ENCODE data around the gene PEPD. TPM values are rescaled to one million over a fixed set of nuclear protein-coding genes. Genes with fewer than 3 reads are reported as not detected.

PEPD gene
- total RNA-seq, 1 experiment from 2014 or later: 40.5 TPM

GRCh38 chr19:33501693-33502356, 19.8 kb downstream of the PEPD start:
- POLR2A ChIA-PET: interaction anchor here (0.5 kb wide), 1 partner anchor 125 kb away, joined by 3 read pairs; no protein-coding TSS in a partner anchor
- no peak for ATAC-seq
- no peak for DNase-seq (ENCODE audit: low read depth, low spot score)
- Histone ChIP-seq H3K4me1 (ENCODE audit: control insufficient read depth in 1 of 2, insufficient read depth in 2 of 2, low read length in 2 of 2) (no peaks in the 10 kb centered on the region), H2AFZ (ENCODE audit: low read depth, low read length, poor library complexity, severe bottlenecking) (no peak overlapping the region), H3K9ac (ENCODE audit: low read length) (no peak overlapping the region), H3K4me2 (ENCODE audit: low read length) (no peak overlapping the region), H3K79me2 (ENCODE audit: insufficient read depth, low read length) (no peaks in the 10 kb centered on the region), H3K27me3 (ENCODE audit: insufficient read depth, low read length) (no peaks in the 10 kb centered on the region), H3K27ac (ENCODE audit: low read depth, low read length) (no peak overlapping the region), H3K4me3 (replicated peaks in 1 of 2; ENCODE audit: low read depth in 1 of 2, low read length in 2 of 2) (no peak overlapping the region), H3K9me3 (ENCODE audit: control insufficient read depth in 1 of 2, insufficient read depth in 1 of 2, low read depth in 1 of 2, low read length in 2 of 2) (no peaks in the 10 kb centered on the region), H4K20me1 (ENCODE audit: insufficient read depth) (no peaks in the 10 kb centered on the region), H3K9me2 (ENCODE audit: insufficient read depth) (no peaks in the 10 kb centered on the region), H3K36me3 (ENCODE audit: control insufficient read depth in 1 of 2, insufficient read depth in 2 of 2, low read length in 2 of 2) (no peaks in the 10 kb centered on the region)
- RAD21 ChIA-PET (ENCODE audit: low non-redundant PET in 1 of 2, low total read pairs in 2 of 2, uncharacterized antibody in 2 of 2, unreplicated experiment in 2 of 2): no interaction called here
- TF ChIP-seq RAD21 (IDR thresholded peaks at IDR 0.05; ENCODE audit: low read depth): no peak
- no TSS peak for BruUV-seq (replicated peaks)
- CTCF ChIA-PET: no interaction called here
- intact Hi-C loops (cut with micrococcal nuclease): no loop called here

GRCh38 chr19:33500991-33501390, 20.6 kb downstream of the PEPD start:
- H3K79me2 ChIP-seq (ENCODE audit: insufficient read depth, low read length): no peaks in the 10 kb centered on the region
- no peaks in the 10 kb centered on the region for H3K27me3 ChIP-seq (ENCODE audit: insufficient read depth, low read length)
- H3K9ac ChIP-seq (ENCODE audit: low read length): no peak overlapping the region
- ChIA-PET CTCF (no interaction called here), POLR2A (no interaction called here), RAD21 (ENCODE audit: low non-redundant PET in 1 of 2, low total read pairs in 2 of 2, uncharacterized antibody in 2 of 2, unreplicated experiment in 2 of 2) (no interaction called here)
- no peak overlapping the region for H3K4me2 ChIP-seq (ENCODE audit: low read length)
- no TSS peak for BruUV-seq (replicated peaks)
- no peaks in the 10 kb centered on the region for H3K9me3 ChIP-seq (ENCODE audit: control insufficient read depth in 1 of 2, insufficient read depth in 1 of 2, low read depth in 1 of 2, low read length in 2 of 2)
- no peaks in the 10 kb centered on the region for H4K20me1 ChIP-seq (ENCODE audit: insufficient read depth)
- DNase-seq (ENCODE audit: low read depth, low spot score) (no peak), ATAC-seq (no peak)
- H3K4me1 ChIP-seq (ENCODE audit: control insufficient read depth in 1 of 2, insufficient read depth in 2 of 2, low read length in 2 of 2): no peaks in the 10 kb centered on the region
- no peak overlapping the region for H3K4me3 ChIP-seq (replicated peaks in 1 of 2; ENCODE audit: low read depth in 1 of 2, low read length in 2 of 2)
- H3K9me2 ChIP-seq (ENCODE audit: insufficient read depth): no peaks in the 10 kb centered on the region
- H3K27ac ChIP-seq (ENCODE audit: low read depth, low read length): no peak overlapping the region
- intact Hi-C loops (cut with micrococcal nuclease): no loop called here
- H3K36me3 ChIP-seq (ENCODE audit: control insufficient read depth in 1 of 2, insufficient read depth in 2 of 2, low read length in 2 of 2): no peaks in the 10 kb centered on the region
- H2AFZ ChIP-seq (ENCODE audit: low read depth, low read length, poor library complexity, severe bottlenecking): no peak overlapping the region
- TF ChIP-seq YY1 (IDR thresholded peaks at IDR 0.05; ENCODE audit: extremely low read depth, insufficient replicate concordance, low read depth, low read length) (no peak), SP1 (IDR thresholded peaks at IDR 0.05; ENCODE audit: low read depth) (no peak), EZH2phosphoT487 (IDR thresholded peaks at IDR 0.05; ENCODE audit: borderline replicate concordance) (no peak), CBX3 (IDR thresholded peaks at IDR 0.05; ENCODE audit: low read depth) (no peak), ATF3 (IDR thresholded peaks at IDR 0.05) (no peak), MAX (IDR thresholded peaks at IDR 0.05) (no peak), EZH2 (IDR thresholded peaks at IDR 0.05) (no peak), POLR2A (IDR thresholded peaks at IDR 0.05; ENCODE audit: borderline replicate concordance, extremely low read depth, insufficient read depth, insufficient read length) (no peak), EGR1 (IDR thresholded peaks at IDR 0.05; ENCODE audit: low read depth) (no peak), JUND (IDR thresholded peaks at IDR 0.05) (no peak), ZFX (IDR thresholded peaks at IDR 0.05) (no peak), CTCF (IDR thresholded peaks at IDR 0.05 in 2 of 3, conservative IDR thresholded peaks at IDR 0.05 in 1 of 3; ENCODE audit: borderline replicate concordance in 1 of 3, insufficient read depth in 1 of 3, low read depth in 2 of 3, low read length in 2 of 3) (no peak), ZBTB33 (IDR thresholded peaks at IDR 0.05; ENCODE audit: extremely low read depth, insufficient replicate concordance, low read length) (no peak), POLR2AphosphoS5 (IDR thresholded peaks at IDR 0.05; ENCODE audit: low read depth, low read length) (no peak), ELF1 (IDR thresholded peaks at IDR 0.05; ENCODE audit: borderline replicate concordance, low read depth) (no peak), FOSL1 (IDR thresholded peaks at IDR 0.05; ENCODE audit: low read depth) (no peak), SIN3A (IDR thresholded peaks at IDR 0.05; ENCODE audit: low read depth) (no peak)

Data from HCT116 (cell line).